ENCODE data around the gene POLR3A. TPM values are rescaled to one million over a fixed set of nuclear protein-coding genes. Genes with fewer than 3 reads are reported as not detected.

POLR3A gene
- total RNA-seq (2022; extraction: Qiagen RNA extraction; ENCODE audit: low read depth): 12.8 to 15.6 TPM (median 14.5 TPM) in 5 replicates

DNA sequence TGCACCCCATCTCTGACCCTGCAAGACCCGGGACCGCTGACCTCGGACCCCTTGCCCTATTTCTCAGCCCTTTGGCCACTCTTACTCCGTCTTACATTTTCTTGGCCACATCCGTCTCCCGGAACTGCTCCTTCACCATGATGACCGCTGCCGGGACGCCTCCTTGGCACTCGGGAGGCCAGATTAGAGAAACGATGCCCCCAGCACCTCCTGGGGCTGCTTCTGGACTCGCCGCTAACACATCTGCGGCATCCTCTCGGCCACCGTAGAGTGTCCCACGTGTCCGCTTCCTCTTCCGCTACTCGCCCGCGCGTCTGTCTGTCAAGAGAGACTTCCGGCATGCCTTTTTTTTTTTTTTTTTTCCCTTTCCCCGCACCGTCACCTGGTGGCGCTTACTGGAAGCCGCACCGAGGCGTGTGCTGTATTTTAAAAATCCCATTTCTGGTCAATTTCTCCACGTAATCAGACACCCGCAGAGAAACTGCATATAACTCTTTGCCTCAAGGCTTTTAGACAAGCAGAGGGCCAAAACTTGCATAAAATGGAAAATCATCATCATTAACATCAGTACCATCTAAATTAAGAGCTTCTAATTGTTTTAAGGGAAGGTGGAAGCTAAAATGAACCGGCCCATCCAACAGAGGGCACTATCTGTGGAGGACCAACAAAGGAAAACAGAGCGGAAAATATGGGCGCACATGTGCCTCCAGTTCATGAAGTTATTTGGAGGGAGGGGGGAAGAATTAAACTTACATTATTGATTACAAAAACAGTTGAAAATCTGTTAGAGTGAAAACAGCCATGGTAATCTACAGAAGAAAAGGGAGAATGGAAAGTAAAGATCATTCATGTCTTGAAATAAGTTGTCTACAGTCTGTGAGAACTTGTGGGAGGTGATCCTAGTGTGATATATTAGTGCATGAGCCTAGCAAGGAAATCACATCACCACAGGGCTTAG lies at the start of gene POLR3A:
Gene POLR3A (minus strand): TSS at position 247 of the 958 bp plus-strand sequence. CDS start 108 bp downstream, at position 139.

GRCh38 chr10:78033637-78034470 lies 4.5 kb upstream of the POLR3A start, which contains the start of gene RPS24:
TSS of gene RPS24 (plus strand) at chr10:78033863. CDS start at chr10:78033902, 39 bp downstream.

GRCh38 chr10:77926566-77927401 lies 102.5 kb downstream of the POLR3A start, which contains the start of gene DLG5:
TSS of gene DLG5 (minus strand) at chr10:77926755. CDS start at chr10:77926520, 235 bp downstream.

Other genes starting within 250 kb of the POLR3A start
- gene DLG5, start 102.8 kb downstream of the POLR3A start, total RNA-seq (2022; extraction: Qiagen RNA extraction; ENCODE audit: low read depth): 26.6 to 33.4 TPM (median 30.6 TPM) in 5 replicates
- 2,838 to 4,188 TPM (median 3,176 TPM) in 5 replicates for gene RPS24, start 4.3 kb upstream of the POLR3A start, total RNA-seq (2022; extraction: Qiagen RNA extraction; ENCODE audit: low read depth)